GM23338 (cell line): ENCODE data around the gene PRTN3. TPM values are rescaled to one million over a fixed set of nuclear protein-coding genes. Genes with fewer than 3 reads are reported as not detected.

Source experiments
- ATAC-seq: fragments of 200-7000 bp; cut with Tn5 transposase; 3 replicates; pipeline ENCODE4 v1.9.1; 2020
- DNase-seq: peaks from one replicate; pipeline ENCODE4 v3.0.0-alpha.2; 2015; ENCODE audit warnings: low spot score
- H2AFZ ChIP-seq: fragments of 200-600 bp; sonication (generic); 2 replicates; pipeline ENCODE4 v1.8.0; 2016; ENCODE audit warnings: antibody characterized with exemption, mild to moderate bottlenecking, moderate library complexity
- H3F3A ChIP-seq: fragments of 200-600 bp; sonication (generic); replicated peaks from 2 replicates; pipeline ENCODE4 v1.8.0; 2017; ENCODE audit warnings: antibody characterized with exemption, mixed run types, low read depth
- H3K27ac ChIP-seq: fragments of 200-600 bp; sonication (generic); 2 replicates; pipeline ENCODE4 v1.6.1; 2016; ENCODE audit warnings: low read depth
- H3K27me3 ChIP-seq: fragments of 200-600 bp; sonication (generic); 2 replicates; pipeline ENCODE4 v1.8.0; 2016; ENCODE audit warnings: mild to moderate bottlenecking, mixed run types, moderate library complexity; ENCODE audit not compliant: insufficient read depth
- H3K36me3 ChIP-seq: fragments of 200-600 bp; sonication (generic); 2 replicates; pipeline ENCODE4 v1.8.0; 2016; ENCODE audit warnings: mild to moderate bottlenecking; ENCODE audit not compliant: insufficient read depth
- H3K4me1 ChIP-seq: fragments of 200-600 bp; sonication (generic); 2 replicates; pipeline ENCODE4 v1.8.0; 2016; ENCODE audit warnings: mild to moderate bottlenecking, moderate library complexity; ENCODE audit not compliant: insufficient read depth
- H3K4me2 ChIP-seq: fragments of 200-600 bp; sonication (generic); 2 replicates; pipeline ENCODE4 v1.7.1; 2017; ENCODE audit warnings: mixed run types
- H3K4me3 ChIP-seq: fragments of 200-600 bp; sonication (generic); 2 replicates; pipeline ENCODE4 v1.6.1; 2016; ENCODE audit warnings: mixed run types
- H3K79me2 ChIP-seq: fragments of 200-600 bp; sonication (generic); replicated peaks from 2 replicates; pipeline ENCODE4 v1.8.0; 2017; ENCODE audit warnings: mild to moderate bottlenecking; ENCODE audit not compliant: insufficient read depth
- H3K9me2 ChIP-seq: fragments of 200-600 bp; sonication (generic); 2 replicates; pipeline ENCODE4 v1.8.0; 2017; ENCODE audit not compliant: insufficient read depth
- H4K20me1 ChIP-seq: fragments of 200-600 bp; sonication (generic); replicated peaks from 2 replicates; pipeline ENCODE4 v1.8.0; 2017; ENCODE audit warnings: mild to moderate bottlenecking; ENCODE audit not compliant: insufficient read depth
- H3K27ac Mint-ChIP-seq: 2 replicates; pipeline ENCODE4 v1.8.0; 2020; ENCODE audit warnings: inconsistent platforms, mild to moderate bottlenecking, moderate library complexity, mixed read lengths
- H3K27me3 Mint-ChIP-seq: 3 replicates; pipeline ENCODE4 v1.8.0; 2022; ENCODE audit warnings: low read depth, mild to moderate bottlenecking, moderate library complexity, mixed read lengths, inconsistent platforms; ENCODE audit not compliant: insufficient read depth, poor library complexity
- H3K36me3 Mint-ChIP-seq: 3 replicates; pipeline ENCODE4 v1.8.0; 2021; ENCODE audit warnings: low read depth, mild to moderate bottlenecking, inconsistent platforms, moderate library complexity, mixed read lengths
- H3K4me1 Mint-ChIP-seq: 3 replicates; pipeline ENCODE4 v1.8.0; 2020; ENCODE audit warnings: mild to moderate bottlenecking, inconsistent platforms, mixed read lengths
- H3K4me3 Mint-ChIP-seq: 3 replicates; pipeline ENCODE4 v1.8.0; 2021; ENCODE audit warnings: moderate library complexity, mild to moderate bottlenecking, inconsistent platforms, mixed read lengths
- H3K9me3 Mint-ChIP-seq: 3 replicates; pipeline ENCODE4 v1.8.0; 2020; ENCODE audit warnings: moderate library complexity, mild to moderate bottlenecking, inconsistent platforms, mixed read lengths
- CREB1 ChIP-seq: fragments of 250-450 bp; sonication (Bioruptor Pico); IDR thresholded peaks from 2 replicates; pipeline ENCODE4 v1.5.0; 2020; ENCODE audit warnings: low read depth, mild to moderate bottlenecking, moderate library complexity
- CTCF ChIP-seq, 2 experiments: fragments of 200-600 bp in 1 of 2; sonication (generic) in 1 of 2; conservative IDR thresholded peaks; 2 replicates each; pipeline versions ENCODE4 v1.5.1 to v1.6.1; 2016 to 2017; ENCODE audit warnings: antibody characterized with exemption in 2 of 2, low read depth in 2 of 2, mild to moderate bottlenecking in 2 of 2, moderate library complexity in 1 of 2
- EZH2 ChIP-seq: fragments of 200-600 bp; sonication (generic); IDR thresholded peaks from one replicate; pipeline ENCODE4 v1.8.0; 2017; ENCODE audit warnings: antibody characterized with exemption, mild to moderate bottlenecking, low read depth; ENCODE audit not compliant: unreplicated experiment
- EZH2phosphoT487 ChIP-seq: fragments of 200-600 bp; sonication (generic); IDR thresholded peaks from one replicate; pipeline ENCODE4 v1.8.1; 2018; ENCODE audit warnings: antibody characterized with exemption; ENCODE audit not compliant: unreplicated experiment
- JUNB ChIP-seq: IDR thresholded peaks from one replicate; pipeline ENCODE4 v1.6.1; 2016; ENCODE audit warnings: antibody characterized with exemption; ENCODE audit not compliant: unreplicated experiment
- NANOG ChIP-seq: IDR thresholded peaks from 2 replicates; pipeline ENCODE4 v1.6.1; 2016; ENCODE audit warnings: antibody characterized with exemption, borderline replicate concordance
- REST ChIP-seq: IDR thresholded peaks from one replicate; pipeline ENCODE4 v1.6.1; 2018; ENCODE audit warnings: antibody characterized with exemption; ENCODE audit not compliant: unreplicated experiment
- ZNF114 ChIP-seq: fragments of 250-450 bp; sonication (Bioruptor Pico); IDR thresholded peaks from 2 replicates; pipeline ENCODE4 v1.5.0; 2020; ENCODE audit warnings: mild to moderate bottlenecking, moderate library complexity
- ZNF331 ChIP-seq: fragments of 250-450 bp; sonication (Bioruptor Pico); IDR thresholded peaks from 2 replicates; pipeline ENCODE4 v1.5.0; 2020; ENCODE audit warnings: low read depth, mild to moderate bottlenecking, moderate library complexity
- polyA plus RNA-seq: library from polyadenylated mRNA; unstranded; fragments of >200 nt; fragmentation: Nextera tagmentation; extraction: Ambion mirVana; gene quantifications from 2 replicates; pipeline ENCODE4 v1.2.1, GENCODE V29; 2016
- total RNA-seq: library from RNA; depleted of rRNA; stranded (reverse); fragments of >200 nt; shearing (Covaris generic); gene quantifications from 2 replicates; pipeline ENCODE4 v1.2.3, GENCODE V29; 2014

Gene PRTN3
- total and polyA plus RNA-seq, 2 experiments from 2014 or later, result 0.21 to 0.68 TPM

- Histone ChIP-seq H3K36me3 (no peaks in the 10 kb centered on the region), H4K20me1 (no peaks in the 10 kb centered on the region), H2AFZ (no peak overlapping the region), H3K79me2 (no peaks in the 10 kb centered on the region), H3K27me3 (no peaks in the 10 kb centered on the region), H3K9me2 (no peaks in the 10 kb centered on the region), H3K4me3 (no peak overlapping the region), H3K4me2 (no peak overlapping the region), H3F3A (no peaks in the 10 kb centered on the region), H3K4me1 (no peaks in the 10 kb centered on the region), H3K27ac (no peak overlapping the region)
- Mint-ChIP-seq H3K36me3 (no peaks in the 10 kb centered on the region), H3K4me3 (no peak overlapping the region), H3K27me3 (peaks cover 6% of the 10 kb centered on the region), H3K9me3 (no peaks in the 10 kb centered on the region), H3K27ac (no peak overlapping the region), H3K4me1 (no peaks in the 10 kb centered on the region)
- no peak for ATAC-seq
- TF ChIP-seq EZH2phosphoT487, result no peak
- no peak for TF ChIP-seq ZNF114
- TF ChIP-seq NANOG, result no peak
- no peak for TF ChIP-seq ZNF331 (CRISPR knock-in tag)
- no peak for DNase-seq
Observed at GRCh38 chr19:829129-829758, 11.6 kb upstream of the PRTN3 start.

- no peak overlapping the region for H2AFZ ChIP-seq
- ATAC-seq (no peak), DNase-seq (no peak)
- H3K36me3 ChIP-seq, result no peaks in the 10 kb centered on the region
- H3K27ac ChIP-seq, result no peak overlapping the region
- no peaks in the 10 kb centered on the region for H3K4me1 ChIP-seq
- Mint-ChIP-seq H3K27me3 (peaks cover 6% of the 10 kb centered on the region), H3K4me1 (no peaks in the 10 kb centered on the region; the same call in 2 of the 3 replicates), H3K9me3 (no peaks in the 10 kb centered on the region), H3K36me3 (no peaks in the 10 kb centered on the region), H3K27ac (no peak overlapping the region), H3K4me3 (no peak overlapping the region)
- H3F3A ChIP-seq, result no peaks in the 10 kb centered on the region
- H3K4me2 ChIP-seq, result no peak overlapping the region
- no peak overlapping the region for H3K4me3 ChIP-seq
- no peaks in the 10 kb centered on the region for H3K27me3 ChIP-seq
- H3K9me2 ChIP-seq, result no peaks in the 10 kb centered on the region
- H3K79me2 ChIP-seq, result no peaks in the 10 kb centered on the region
- H4K20me1 ChIP-seq, result no peaks in the 10 kb centered on the region
- TF ChIP-seq CREB1 (CRISPR knock-in tag), result no peak
- TF ChIP-seq EZH2phosphoT487, result no peak
- no peak for TF ChIP-seq EZH2
- TF ChIP-seq JUNB, result no peak
- no peak for TF ChIP-seq REST
- no peak for TF ChIP-seq CTCF (conservative IDR thresholded peaks at IDR 0.05; ENCODE audit: low read depth in 2 of 2)
Observed at GRCh38 chr19:831407-832369, 9.1 kb upstream of the PRTN3 start.
